Retina (tissue), 1 donor: ENCODE results near the gene PARD3.

Source experiments
- DNase-seq: peaks from one replicate; pipeline ENCODE4 v3.0.0-alpha.2; 2016

PARD3 gene

GRCh38 chr10:34235164-34235832, 579.8 kb downstream of the PARD3 start:
- DNase-seq, result no peak

- no peak for DNase-seq
Observed at GRCh38 chr10:34232481-34232880, 582.6 kb downstream of the PARD3 start.

DNA sequence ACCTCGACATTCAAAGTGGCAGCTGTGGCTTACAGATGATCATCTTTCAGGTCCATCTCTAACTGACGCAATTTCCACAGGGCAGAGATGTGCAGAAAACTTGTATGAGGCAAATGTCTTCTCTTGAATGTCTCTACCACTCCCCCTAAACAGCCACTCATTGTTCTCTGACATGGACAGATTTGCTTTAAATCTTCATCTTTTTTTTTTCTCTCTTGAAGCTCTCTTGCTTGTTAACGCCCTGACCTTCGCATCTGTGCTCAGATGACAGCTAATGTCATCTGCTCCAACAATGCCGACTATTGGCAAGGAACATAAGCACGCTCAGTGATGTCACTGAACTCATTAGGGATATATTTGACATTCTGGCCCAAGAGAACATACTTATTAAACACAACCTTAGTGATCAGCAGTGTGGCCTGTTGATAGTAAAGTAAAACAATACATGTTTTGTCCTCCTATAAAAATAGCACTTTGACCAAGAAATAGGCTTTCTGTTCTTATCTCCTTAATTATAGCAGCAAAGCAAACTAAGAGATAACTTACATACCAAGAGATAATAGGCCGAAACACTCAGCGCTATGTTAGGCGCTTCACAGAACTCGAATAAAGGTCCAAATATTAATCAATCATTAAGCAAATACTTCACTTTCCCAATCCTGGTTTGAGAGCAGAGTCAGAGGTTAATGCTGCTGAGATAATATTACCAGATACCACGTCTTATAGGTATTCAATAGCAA, 583.5 kb downstream of the PARD3 start:
- DNase-seq, result peak; percentile 54

DNA sequence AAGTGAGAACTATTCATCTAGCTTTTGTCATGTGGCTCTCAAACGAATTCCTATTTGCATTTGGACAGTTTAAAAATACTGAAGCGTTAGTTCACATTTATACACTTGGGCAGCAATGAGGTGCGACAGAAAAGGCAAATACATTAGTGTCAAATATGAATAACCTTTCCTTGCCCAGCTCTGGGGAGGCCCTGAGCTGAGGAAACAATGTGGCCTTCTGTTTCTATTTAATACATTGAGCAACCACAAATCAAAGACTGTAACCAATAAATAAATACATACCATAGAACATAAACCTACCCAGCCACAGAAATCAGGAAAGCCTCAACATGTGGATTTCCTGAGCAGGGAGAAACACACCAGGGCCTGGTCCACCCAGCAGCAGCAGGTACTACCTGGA, 585.2 kb downstream of the PARD3 start:
- no peak for DNase-seq

DNA sequence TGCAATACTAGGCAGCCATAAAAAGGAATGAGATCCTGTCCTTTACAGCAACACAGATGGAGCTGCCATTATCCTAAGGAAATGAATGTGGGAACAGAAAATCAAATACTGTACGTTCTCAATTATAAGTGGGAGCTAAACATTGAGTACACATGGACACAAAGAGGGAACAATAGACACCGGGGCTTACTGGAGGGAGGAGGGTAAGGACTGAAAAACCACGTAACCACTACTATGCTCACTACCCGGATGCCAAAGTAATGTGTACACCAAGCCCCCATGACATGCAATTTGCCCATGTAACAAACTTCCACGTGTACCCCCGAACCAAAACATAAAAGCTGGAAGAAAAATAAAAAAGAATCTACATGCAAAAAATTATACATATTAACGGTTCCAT, 587.0 kb downstream of the PARD3 start:
- no peak for DNase-seq

- DNase-seq, result no peak
Observed at GRCh38 chr10:34224639-34225038, 590.5 kb downstream of the PARD3 start.

DNA sequence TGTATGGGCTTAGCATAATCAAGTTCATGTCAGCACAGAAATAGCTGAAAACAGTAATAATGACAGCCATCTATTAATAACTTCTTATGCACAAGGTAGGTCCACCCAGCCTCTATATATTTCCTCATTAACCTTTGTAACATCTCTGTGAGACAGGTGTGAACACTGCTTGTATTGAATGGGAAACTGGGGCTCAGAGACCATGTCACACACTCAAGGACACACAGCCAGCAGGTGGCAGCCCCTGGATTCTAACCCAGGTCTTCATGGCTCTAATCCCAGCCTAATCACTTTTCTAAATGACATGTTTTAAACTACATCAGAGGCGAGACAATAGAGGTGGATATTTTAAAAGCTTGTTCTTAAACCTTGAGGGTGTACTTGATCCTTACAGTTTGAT, 591.4 kb downstream of the PARD3 start:
- no peak for DNase-seq

GRCh38 chr10:34222359-34222758, 592.7 kb downstream of the PARD3 start:
- DNase-seq, result no peak

DNA sequence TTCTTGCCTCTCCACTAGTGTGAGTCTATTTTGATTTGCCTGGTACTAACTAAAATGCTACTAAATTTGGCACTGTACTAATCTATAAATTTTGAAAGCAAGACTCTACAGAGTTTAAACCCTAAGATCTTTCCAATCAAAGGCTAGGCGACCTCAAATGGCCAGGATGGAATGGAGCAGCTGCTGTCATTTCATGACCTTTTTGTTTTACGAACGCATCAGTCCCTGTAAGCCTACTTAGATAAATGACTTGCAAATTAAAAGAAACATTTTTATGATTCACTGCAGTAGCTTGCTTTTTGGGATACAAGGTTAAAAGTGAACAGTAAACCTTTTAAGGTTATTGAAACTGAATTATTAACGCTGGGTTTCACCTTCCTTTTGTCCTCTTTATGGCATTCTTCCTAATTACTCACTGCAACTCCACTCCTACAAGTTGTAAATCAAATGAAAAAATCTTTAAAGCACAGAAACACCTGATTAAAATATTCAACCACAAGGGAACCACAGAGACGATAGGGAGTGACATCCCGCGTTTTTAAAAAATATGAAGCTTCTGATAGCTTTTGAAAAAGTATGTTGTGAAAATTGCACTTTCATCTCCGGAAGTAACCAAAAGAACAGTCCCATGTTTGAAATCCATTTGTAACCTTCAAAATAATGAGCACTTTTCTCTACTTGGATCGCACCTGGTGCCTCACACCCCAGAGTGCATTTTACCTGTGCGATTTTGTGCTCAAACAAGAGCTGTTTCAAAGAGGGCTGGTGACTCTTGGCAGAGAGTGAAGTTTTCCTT, 595.1 kb downstream of the PARD3 start:
- no peak for DNase-seq

- DNase-seq, result no peak
Observed at GRCh38 chr10:34217524-34217923, 597.6 kb downstream of the PARD3 start.

GRCh38 chr10:34216348-34216945, 598.6 kb downstream of the PARD3 start:
- DNase-seq, result no peak

DNA sequence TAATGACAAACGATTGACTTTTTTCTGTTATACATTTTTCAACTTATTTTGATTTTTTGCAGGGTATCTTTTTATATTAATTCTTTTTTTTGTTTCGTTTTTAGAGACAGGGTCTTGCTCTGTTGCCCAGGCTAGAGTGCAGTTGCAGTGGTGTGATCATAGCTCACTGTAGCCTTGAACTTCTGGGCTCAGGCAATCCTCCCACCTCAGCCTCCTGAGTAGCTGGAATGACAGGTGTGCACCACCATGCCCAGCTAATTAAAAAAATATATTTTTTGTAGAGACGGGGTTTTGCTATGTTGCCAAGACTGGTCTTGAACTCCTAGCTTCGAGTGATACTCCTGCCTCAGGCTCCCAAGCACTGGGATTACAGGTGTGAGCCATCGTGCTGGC, 601.3 kb downstream of the PARD3 start:
- no peak for DNase-seq

- DNase-seq, result no peak
Observed at GRCh38 chr10:34213193-34213804, 601.8 kb downstream of the PARD3 start.

- DNase-seq, result no peak
Observed at GRCh38 chr10:34207343-34207742, 607.8 kb downstream of the PARD3 start.

- no peak for DNase-seq
Observed at GRCh38 chr10:34206935-34207268, 608.2 kb downstream of the PARD3 start.

GRCh38 chr10:34206078-34206934, 608.8 kb downstream of the PARD3 start:
- DNase-seq, result no peak

- DNase-seq, result no peak
Observed at GRCh38 chr10:34205452-34205851, 609.6 kb downstream of the PARD3 start.

- no peak for DNase-seq
Observed at GRCh38 chr10:34203966-34204630, 611.0 kb downstream of the PARD3 start.

- peak; percentile 60 for DNase-seq
Observed at GRCh38 chr10:34200355-34200901, 614.7 kb downstream of the PARD3 start.

DNA sequence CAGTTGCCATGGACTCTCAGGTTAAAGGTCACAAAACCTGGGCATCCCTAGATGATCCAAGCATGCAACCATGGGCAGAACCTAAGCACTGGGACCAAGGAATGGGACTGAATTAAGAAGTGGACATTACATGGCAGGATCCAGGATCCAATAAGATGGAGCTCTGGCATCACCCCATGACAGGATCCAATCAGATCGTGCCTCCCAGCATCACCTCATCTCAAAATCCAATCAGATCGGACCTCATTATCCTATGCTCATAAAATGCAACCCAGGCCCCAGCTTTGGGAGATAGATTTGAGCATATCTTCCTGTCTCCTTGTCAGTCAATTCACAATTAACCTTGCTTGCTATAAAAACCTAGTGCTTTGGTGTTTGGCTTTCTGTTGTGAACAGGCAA, 616.1 kb downstream of the PARD3 start:
- DNase-seq, result no peak

DNA sequence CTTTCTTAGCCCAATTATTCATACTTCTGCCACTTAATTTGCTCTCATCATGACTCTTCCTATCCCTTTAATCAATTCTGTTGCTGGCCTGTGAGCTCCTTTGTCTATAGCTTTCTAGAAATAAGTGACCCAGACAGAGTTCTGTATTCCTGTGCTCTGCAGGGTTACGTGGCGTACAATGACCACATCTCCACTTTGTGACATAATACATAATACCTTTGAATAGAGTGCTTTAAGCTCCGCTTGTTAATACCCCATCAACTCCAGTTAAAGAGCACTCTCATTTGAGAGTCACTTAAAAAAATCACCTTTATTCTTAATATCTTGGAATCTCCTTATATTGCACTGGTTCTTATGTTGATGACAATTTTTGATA, 619.0 kb downstream of the PARD3 start:
- no peak for DNase-seq
